Naive thymus-derived CD8-positive, alpha-beta T cell (primary cell): ENCODE results near the gene MDM4. TPM values are rescaled to one million over a fixed set of nuclear protein-coding genes. Genes with fewer than 3 reads are reported as not detected.

Experiments
- ATAC-seq, 2 donors: fragments of 150-1000 bp; cut with Tn5 transposase in 1 of 2; sonication (Bioruptor Pico), chemical (Tn5 transposase) in 1 of 2; 1 replicate in 1 of 2; 2 replicates in 1 of 2; pipeline ENCODE4 v1.10.0; 2021; ENCODE audit warnings: mild to moderate bottlenecking in 2 of 2, moderate library complexity in 2 of 2
- POLR2A ChIA-PET: fragments of 350-600 bp; sonication (Branson Sonifier 250); formaldehyde crosslinking; loops from one replicate; lab custom pipeline; 2021; ENCODE audit warnings: antibody characterized with exemption; lab: Charles Lee
- DNase-seq, 10 donors: peaks; one replicate each; pipeline versions ENCODE4 v3.0.0 to v3.0.0-alpha.2; 2020 to 2022
- H3K27ac Mint-ChIP-seq, 10 donors: one replicate each; pipeline ENCODE4 v1.8.0; 2020 to 2022; ENCODE audit warnings: mild to moderate bottlenecking in 10 of 10, mixed read lengths in 10 of 10, moderate library complexity in 4 of 10, inconsistent platforms in 1 of 10
- H3K27me3 Mint-ChIP-seq, 5 donors: one replicate each; pipeline ENCODE4 v1.8.0; 2021 to 2022; ENCODE audit warnings: mixed read lengths in 5 of 5
- H3K36me3 Mint-ChIP-seq, 3 donors: one replicate each; pipeline ENCODE4 v1.8.0; 2020 to 2022; ENCODE audit warnings: mixed read lengths in 3 of 3, mild to moderate bottlenecking in 2 of 3, inconsistent platforms in 1 of 3
- H3K4me1 Mint-ChIP-seq, 4 donors: one replicate each; pipeline ENCODE4 v1.8.0; 2021 to 2022; ENCODE audit warnings: mixed read lengths in 4 of 4
- H3K4me3 Mint-ChIP-seq, 10 donors: one replicate each; pipeline ENCODE4 v1.8.0; 2020 to 2022; ENCODE audit warnings: mild to moderate bottlenecking in 10 of 10, mixed read lengths in 10 of 10, moderate library complexity in 6 of 10, inconsistent platforms in 1 of 10
- H3K9me3 Mint-ChIP-seq, 9 donors: one replicate each; pipeline ENCODE4 v1.8.0; 2020 to 2022; ENCODE audit warnings: mixed read lengths in 9 of 9, mild to moderate bottlenecking in 3 of 9, inconsistent platforms in 1 of 9, moderate library complexity in 1 of 9
- polyA plus RNA-seq, 3 donors: library from polyadenylated mRNA; unstranded; fragments of 300-500 nt; fragmentation: Illumina TruSeq; gene quantifications; one replicate each; pipeline ENCODE4 v1.2.3, GENCODE V29; 2021
- total RNA-seq, 8 experiments: library from RNA in 2 of 8; stranded (reverse) in 2 of 8; gene quantifications; one replicate each; pipeline ENCODE4 v1.2.3 and lab custom pipeline; 2021 to 2026

Gene MDM4
- total and polyA plus RNA-seq, 5 experiments from 2014 or later, result 10.0 to 272 (median 23.1) TPM

DNA sequence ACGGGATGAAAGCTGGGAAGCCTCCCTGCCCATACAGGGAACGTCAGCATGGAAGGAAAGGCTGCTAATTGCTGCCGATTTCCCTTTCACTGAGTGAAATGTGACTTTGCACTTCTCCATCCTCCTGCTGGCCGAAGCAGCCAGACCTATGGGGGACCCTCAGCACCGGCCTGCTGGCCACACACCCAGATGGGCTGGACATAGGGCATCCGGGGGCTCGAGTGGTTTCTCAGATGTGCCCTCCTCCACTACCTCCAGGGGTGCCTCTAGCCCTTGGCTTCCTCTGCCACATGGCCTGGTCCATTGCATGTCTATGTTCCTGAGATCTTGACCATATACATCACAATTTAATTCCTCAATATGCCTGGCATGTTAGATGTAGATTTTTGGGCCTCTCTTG, 89.6 kb downstream of the MDM4 start:
- DNase-seq (no peak), ATAC-seq (no peak)
- Mint-ChIP-seq H3K4me1 (peaks cover 0 to 6% (median 0%) of the 10 kb centered on the region in 4 donors), H3K9me3 (no peaks in the 10 kb centered on the region), H3K27me3 (peaks cover 0 to 5% (median 3%) of the 10 kb centered on the region in 5 donors), H3K36me3 (peaks cover 0 to 9% (median 6%) of the 10 kb centered on the region in 3 donors), H3K27ac (no peak overlapping the region), H3K4me3 (no peak overlapping the region)
- POLR2A ChIA-PET, result no interaction called here

Other genes starting within 250 kb of the MDM4 start
- gene PLEKHA6, start 156.5 kb upstream of the MDM4 start, total RNA-seq, result 1 to 10 TPM; 1.2 to 2.0 TPM
- under 1 TPM in 1 of 3 donors, not detected in 2; 0.02 TPM for gene PLEKHA6, start 156.5 kb upstream of the MDM4 start, polyA plus RNA-seq
- 10 to 100 TPM; 80.7 to 87.3 TPM for gene PPP1R15B, start 104.6 kb upstream of the MDM4 start, total RNA-seq
- 10 to 100 TPM; 14.2 to 20.8 (median 17.7) TPM for gene PPP1R15B, start 104.6 kb upstream of the MDM4 start, polyA plus RNA-seq
- gene PIK3C2B, start 21.6 kb upstream of the MDM4 start, total RNA-seq, result 10 to 100 TPM; 39.5 to 40.1 TPM
- 1 to 10 TPM; 1.3 to 2.6 (median 1.8) TPM for gene PIK3C2B, start 21.6 kb upstream of the MDM4 start, polyA plus RNA-seq
- not detected for gene LRRN2, start 169.3 kb downstream of the MDM4 start, total RNA-seq
- under 1 TPM in 1 of 3 donors, not detected in 2; 0.03 TPM for gene LRRN2, start 169.3 kb downstream of the MDM4 start, polyA plus RNA-seq